Measurements from ENCODE around the gene LRRC56. TPM values are rescaled to one million over a fixed set of nuclear protein-coding genes. Genes with fewer than 3 reads are reported as not detected.

Gene LRRC56
- total and polyA plus RNA-seq, 2 experiments from 2014 or later, result 2.5 to 4.5 TPM

DNA sequence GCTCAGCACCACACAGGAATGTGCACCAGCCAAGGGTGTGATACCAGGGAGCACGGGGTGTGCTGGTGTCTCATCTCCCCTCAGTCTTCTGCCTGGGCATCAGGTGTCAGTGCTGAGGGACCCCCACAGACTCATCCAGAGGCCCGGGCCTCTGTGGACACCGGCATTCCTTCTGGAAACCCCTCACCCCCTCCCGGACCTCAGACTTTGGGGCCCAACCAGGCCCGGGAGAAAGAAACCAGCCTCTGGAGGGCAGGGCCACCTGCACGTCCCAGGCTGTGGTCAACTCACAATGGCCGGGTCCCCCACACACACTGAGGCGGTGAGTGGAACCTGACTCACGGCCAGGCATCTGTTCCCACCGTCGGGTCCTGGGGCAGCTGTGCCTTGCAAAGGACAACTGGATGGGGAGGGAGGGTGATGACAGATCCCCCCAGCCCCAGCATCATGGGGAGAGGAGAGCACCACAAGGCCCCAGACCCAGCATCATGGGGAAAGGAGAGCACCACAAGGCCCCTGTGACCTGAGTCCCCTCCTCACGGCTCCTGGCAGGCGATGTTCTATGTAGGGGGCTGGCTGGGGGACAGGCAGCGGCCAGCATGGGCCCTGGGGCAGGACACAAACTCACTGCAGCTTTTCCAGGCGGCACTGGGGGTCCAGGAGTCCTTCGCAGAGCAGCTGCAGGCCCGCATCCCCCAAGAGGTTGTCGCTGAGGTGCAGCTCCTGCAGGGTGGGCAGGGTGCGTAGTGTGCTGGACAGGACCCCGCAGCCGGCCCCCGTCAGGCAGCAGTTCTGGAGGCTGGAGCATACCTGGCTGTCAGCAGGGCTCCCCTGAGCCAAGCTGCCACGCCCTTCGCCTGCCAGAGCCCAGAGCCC is 37.9 kb upstream of the LRRC56 start:
- Histone ChIP-seq H3K27ac (no peak overlapping the region), H3K36me3 (peaks cover 34% of the 10 kb centered on the region), H3K4me1 (ENCODE audit: low read depth) (no peaks in the 10 kb centered on the region), H3K4me3 (no peak overlapping the region), H3K27me3 (no peaks in the 10 kb centered on the region), H3K9me3 (ENCODE audit: low read depth) (no peaks in the 10 kb centered on the region)
- DNase-seq (ENCODE audit: low read depth in 1 of 2, low spot score in 1 of 2), result no peak
- TF ChIP-seq, protein P1, sequence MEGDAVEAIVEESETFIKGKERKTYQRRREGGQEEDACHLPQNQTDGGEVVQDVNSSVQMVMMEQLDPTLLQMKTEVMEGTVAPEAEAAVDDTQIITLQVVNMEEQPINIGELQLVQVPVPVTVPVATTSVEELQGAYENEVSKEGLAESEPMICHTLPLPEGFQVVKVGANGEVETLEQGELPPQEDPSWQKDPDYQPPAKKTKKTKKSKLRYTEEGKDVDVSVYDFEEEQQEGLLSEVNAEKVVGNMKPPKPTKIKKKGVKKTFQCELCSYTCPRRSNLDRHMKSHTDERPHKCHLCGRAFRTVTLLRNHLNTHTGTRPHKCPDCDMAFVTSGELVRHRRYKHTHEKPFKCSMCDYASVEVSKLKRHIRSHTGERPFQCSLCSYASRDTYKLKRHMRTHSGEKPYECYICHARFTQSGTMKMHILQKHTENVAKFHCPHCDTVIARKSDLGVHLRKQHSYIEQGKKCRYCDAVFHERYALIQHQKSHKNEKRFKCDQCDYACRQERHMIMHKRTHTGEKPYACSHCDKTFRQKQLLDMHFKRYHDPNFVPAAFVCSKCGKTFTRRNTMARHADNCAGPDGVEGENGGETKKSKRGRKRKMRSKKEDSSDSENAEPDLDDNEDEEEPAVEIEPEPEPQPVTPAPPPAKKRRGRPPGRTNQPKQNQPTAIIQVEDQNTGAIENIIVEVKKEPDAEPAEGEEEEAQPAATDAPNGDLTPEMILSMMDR (IDR thresholded peaks at IDR 0.05; ENCODE audit: low read depth, low read length), result no peak

DNA sequence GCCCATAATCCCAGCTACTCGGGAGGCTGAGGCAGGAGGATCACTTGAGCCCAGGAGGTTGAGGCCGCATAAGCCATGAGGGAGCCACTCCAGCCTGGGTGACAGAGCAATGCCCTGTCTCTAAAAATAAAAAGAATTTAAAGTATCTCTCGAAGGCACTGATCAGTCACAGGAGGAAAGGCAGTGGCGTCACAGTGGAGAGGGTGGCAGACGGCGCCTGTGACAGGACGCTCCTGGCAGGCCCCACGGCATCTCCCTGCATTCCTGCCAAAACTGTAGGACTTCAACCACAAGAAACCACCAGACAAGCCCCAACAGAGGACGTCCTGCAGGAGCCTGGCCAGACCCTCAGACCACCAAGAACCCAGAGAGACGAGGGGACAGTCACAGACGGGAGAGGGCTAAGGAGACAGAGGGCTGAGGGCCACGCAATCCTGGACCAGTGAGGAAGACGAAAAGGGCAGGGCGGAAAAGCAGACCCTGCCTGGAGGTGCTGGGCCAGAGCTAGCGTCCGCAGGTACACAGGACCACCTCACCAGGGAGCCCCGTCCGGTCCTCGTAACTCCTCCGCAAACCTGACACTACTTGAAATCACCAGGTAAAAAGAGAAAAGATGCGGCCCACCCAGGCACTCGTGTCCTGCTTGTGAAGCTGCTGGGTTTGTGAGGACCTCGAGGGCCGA is 36.2 kb upstream of the LRRC56 start:
- Histone ChIP-seq H3K27ac (no peak overlapping the region), H3K9me3 (ENCODE audit: low read depth) (no peaks in the 10 kb centered on the region), H3K36me3 (peaks cover 34% of the 10 kb centered on the region), H3K27me3 (no peaks in the 10 kb centered on the region), H3K4me1 (ENCODE audit: low read depth) (peaks cover 5% of the 10 kb centered on the region), H3K4me3 (no peak overlapping the region)
- DNase-seq (ENCODE audit: low read depth in 1 of 2, low spot score in 1 of 2), result no peak
- TF ChIP-seq, protein P1 (IDR thresholded peaks at IDR 0.05; ENCODE audit: low read depth, low read length), result no peak

DNA sequence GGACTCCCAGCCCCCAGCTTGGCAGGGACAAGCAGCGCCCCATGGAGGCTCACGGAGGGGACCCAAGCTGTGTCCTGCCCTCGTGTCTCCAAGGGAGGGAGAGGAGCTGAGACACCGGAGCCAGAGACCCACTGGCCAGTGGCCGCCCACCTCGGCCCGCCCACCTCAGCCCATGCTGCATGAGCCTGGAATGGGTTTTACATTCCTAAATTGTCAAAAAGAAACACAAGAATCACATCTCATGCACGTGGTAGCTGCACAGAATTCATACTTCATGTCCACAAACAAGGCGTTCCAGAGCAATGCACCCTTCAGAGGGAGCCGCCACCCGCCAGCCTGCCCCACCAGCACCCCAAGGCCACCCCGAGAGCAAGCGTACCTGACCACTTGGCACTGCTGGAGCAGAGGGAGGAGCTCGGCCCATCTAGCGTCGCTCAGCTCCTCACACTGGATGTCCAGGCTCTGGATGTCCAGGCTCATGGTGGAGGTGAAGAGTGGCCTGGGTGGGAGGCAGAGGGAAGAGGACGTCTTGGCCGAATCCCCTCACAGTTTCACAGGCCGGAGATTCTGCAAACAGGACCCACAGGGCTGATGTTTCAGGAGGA is 35.5 kb upstream of the LRRC56 start:
- Histone ChIP-seq H3K4me1 (ENCODE audit: low read depth) (peaks cover 5% of the 10 kb centered on the region), H3K27me3 (no peaks in the 10 kb centered on the region), H3K4me3 (no peak overlapping the region), H3K9me3 (ENCODE audit: low read depth) (no peaks in the 10 kb centered on the region), H3K27ac (no peak overlapping the region), H3K36me3 (peaks cover 34% of the 10 kb centered on the region)
- TF ChIP-seq, protein P1 (IDR thresholded peaks at IDR 0.05; ENCODE audit: low read depth, low read length), result no peak
- DNase-seq (ENCODE audit: low read depth in 1 of 2, low spot score in 1 of 2), result no peak

DNA sequence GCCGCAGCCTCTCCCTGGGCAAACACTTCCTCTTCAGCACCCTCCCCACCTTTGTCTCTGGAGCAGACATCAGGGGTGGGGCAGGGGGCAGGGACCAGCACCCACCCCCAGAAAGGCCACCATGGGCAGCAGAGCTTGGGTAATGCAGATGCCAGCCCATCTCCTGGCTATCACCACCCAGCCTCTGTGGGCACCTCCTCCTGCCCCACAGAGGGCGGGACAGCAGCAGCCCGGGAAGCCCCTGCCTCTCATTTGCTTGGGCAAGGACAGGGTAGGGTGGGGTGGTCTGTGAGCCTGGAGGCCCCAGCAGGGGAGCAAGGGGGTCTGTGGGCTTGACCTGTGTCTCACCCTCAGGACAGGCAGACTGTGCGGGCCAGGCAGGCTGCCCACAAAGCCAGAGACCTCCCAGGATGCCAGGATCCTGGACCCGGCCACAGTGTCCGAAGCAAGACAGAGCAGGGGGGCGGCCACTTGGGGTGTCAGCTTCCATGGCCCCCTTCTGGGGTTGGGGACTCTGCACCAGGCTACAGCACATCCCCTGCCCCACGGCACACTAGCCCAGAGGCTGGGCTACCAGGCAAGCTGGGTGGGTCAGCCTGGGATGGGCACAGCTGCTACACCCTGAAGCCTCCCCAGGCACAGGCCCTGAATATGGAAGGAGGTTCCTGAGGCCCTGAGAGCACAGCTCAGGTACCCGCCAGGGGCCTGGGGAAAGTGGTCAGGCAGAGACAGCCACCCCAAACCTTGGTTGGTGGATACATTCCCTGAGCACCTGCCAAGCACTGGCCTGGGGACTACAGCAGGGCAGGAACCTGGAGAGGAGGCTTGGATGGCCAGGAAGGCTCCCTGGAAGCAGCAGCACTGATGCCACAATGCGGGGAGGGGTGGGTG is 34.8 kb upstream of the LRRC56 start:
- DNase-seq (ENCODE audit: low read depth in 1 of 2, low spot score in 1 of 2), result no peak
- TF ChIP-seq, protein P1 (IDR thresholded peaks at IDR 0.05; ENCODE audit: low read depth, low read length), result no peak
- Histone ChIP-seq H3K9me3 (ENCODE audit: low read depth) (no peaks in the 10 kb centered on the region), H3K4me3 (no peak overlapping the region), H3K36me3 (peaks cover 32% of the 10 kb centered on the region), H3K27ac (no peak overlapping the region), H3K27me3 (no peaks in the 10 kb centered on the region), H3K4me1 (ENCODE audit: low read depth) (peaks cover 5% of the 10 kb centered on the region)

Data from cardiac muscle cell (in vitro differentiated cells and primary cell).